Thyroid gland (tissue), 4 donors: Measurements from ENCODE around the gene TNFRSF12A.

Source experiments
- CTCF ChIP-seq, 6 experiments: fragments of 200-600 bp in 3 of 6; fragments of 450-650 bp in 3 of 6; sonication (generic) in 3 of 6; IDR thresholded peaks; one replicate each; pipeline ENCODE4 v1.5.1; 2016 to 2019; ENCODE audit warnings: antibody characterized with exemption in 6 of 6, mild to moderate bottlenecking in 2 of 6, inconsistent platforms in 1 of 6, moderate library complexity in 1 of 6
- POLR2A ChIP-seq, 2 donors: fragments of 450-650 bp; IDR thresholded peaks; one replicate each; pipeline ENCODE4 v1.6.1; 2017; ENCODE audit warnings: antibody characterized with exemption in 2 of 2, mild to moderate bottlenecking in 2 of 2, moderate library complexity in 1 of 2

GRCh38 chr16:3045758-3046640, 25.8 kb downstream of the TNFRSF12A start, which contains the start of gene MMP25:
- TF ChIP-seq POLR2A (IDR thresholded peaks at IDR 0.05): no peak
- no peak for TF ChIP-seq CTCF (IDR thresholded peaks at IDR 0.05)
